ENCODE data around the gene DNAH8.

The DNAH8 gene

GRCh38 chr6:39076623-39077535 lies 361.8 kb downstream of the DNAH8 start:
- Histone ChIP-seq H3K4me3 (ENCODE audit: low read depth, low read length) (no peak overlapping the region), H3K14ac (ENCODE audit: low read length) (no peak overlapping the region), H3K79me1 (ENCODE audit: low read length) (no peaks in the 10 kb centered on the region), H3K27ac (ENCODE audit: low read depth, low read length) (no peak overlapping the region), H3K9me3 (ENCODE audit: insufficient read depth, low read depth, low read length) (no peaks in the 10 kb centered on the region), H2BK120ac (ENCODE audit: insufficient read depth, low read length, poor library complexity) (no peak overlapping the region), H2AK5ac (ENCODE audit: low read length) (no peak overlapping the region), H4K12ac (ENCODE audit: low read depth, low read length) (no peak overlapping the region), H2BK5ac (ENCODE audit: low read depth, low read length, poor library complexity) (no peak overlapping the region), H4K91ac (ENCODE audit: low read depth, low read length) (no peak overlapping the region), H2AFZ (ENCODE audit: insufficient read depth, low read length, poor library complexity) (no peak overlapping the region), H2BK12ac (ENCODE audit: low read length) (no peak overlapping the region), H3K27me3 (ENCODE audit: insufficient read depth, low read length) (no peaks in the 10 kb centered on the region), H3K4me1 (ENCODE audit: control insufficient read depth in 1 of 2, insufficient read depth in 2 of 2, low read length in 2 of 2) (no peaks in the 10 kb centered on the region), H3K79me2 (ENCODE audit: control insufficient read depth, insufficient read depth, low read length, poor library complexity) (no peaks in the 10 kb centered on the region), H3K23ac (ENCODE audit: low read length) (no peak overlapping the region), H3K36me3 (ENCODE audit: control insufficient read depth in 1 of 2, insufficient read depth in 2 of 2, low read length in 2 of 2) (no peaks in the 10 kb centered on the region), H3K4me2 (ENCODE audit: low read length) (no peak overlapping the region), H3K18ac (ENCODE audit: low read length) (no peak overlapping the region), H4K8ac (ENCODE audit: low read depth, low read length) (no peak overlapping the region), H3K9ac (ENCODE audit: low read length) (no peak overlapping the region), H3K4ac (ENCODE audit: low read depth, low read length) (no peak overlapping the region)
- WGBS (ENCODE audit: extremely low coverage, insufficient coverage, insufficient read length) = no CpG with 5 or more reads among the region's 9 CpGs
- no peak for DNase-seq

DNA sequence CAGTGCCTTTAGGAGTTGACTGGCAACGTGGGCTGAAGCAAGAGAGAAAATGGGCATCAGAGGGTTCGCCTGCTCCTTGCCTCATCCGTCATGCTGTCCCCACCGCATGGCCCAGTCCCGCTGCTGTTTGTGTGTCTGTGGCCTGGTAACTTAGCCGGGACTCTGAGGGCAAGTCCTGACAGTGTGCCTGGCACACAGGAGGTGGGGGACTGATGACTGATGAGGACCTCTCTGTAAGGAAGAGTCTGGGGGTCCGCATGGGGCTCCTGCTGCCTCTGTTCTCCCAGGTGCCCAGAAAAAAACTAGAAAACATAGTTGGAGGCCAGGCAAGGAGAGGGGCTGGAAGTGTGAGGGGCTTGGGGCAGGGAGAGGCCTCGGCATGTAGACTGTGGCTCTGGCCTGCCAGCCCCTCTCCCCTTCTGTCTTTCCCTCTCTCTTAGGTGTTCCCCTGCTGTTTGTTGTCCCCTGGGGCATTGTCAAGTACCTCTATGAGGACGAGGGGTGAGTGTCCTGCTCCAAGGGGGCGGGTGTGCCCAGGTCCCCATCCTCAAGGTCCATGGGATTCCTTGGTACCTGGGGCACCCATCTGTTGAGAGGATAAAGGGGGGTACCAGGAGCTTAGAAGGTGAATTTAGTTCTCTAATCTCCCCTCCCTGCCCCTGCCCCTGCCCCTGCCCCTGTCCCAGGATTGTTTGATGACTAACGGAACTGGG lies 362.9 kb downstream of the DNAH8 start:
- Histone ChIP-seq H4K8ac (ENCODE audit: low read depth, low read length) (no peak overlapping the region), H3K27me3 (ENCODE audit: insufficient read depth, low read length) (no peaks in the 10 kb centered on the region), H2BK120ac (ENCODE audit: insufficient read depth, low read length, poor library complexity) (no peak overlapping the region), H2AFZ (ENCODE audit: insufficient read depth, low read length, poor library complexity) (no peak overlapping the region), H3K18ac (ENCODE audit: low read length) (no peak overlapping the region), H2AK5ac (ENCODE audit: low read length) (no peak overlapping the region), H3K14ac (ENCODE audit: low read length) (no peak overlapping the region), H3K36me3 (ENCODE audit: control insufficient read depth in 1 of 2, insufficient read depth in 2 of 2, low read length in 2 of 2) (no peaks in the 10 kb centered on the region), H3K23ac (ENCODE audit: low read length) (no peak overlapping the region), H3K4ac (ENCODE audit: low read depth, low read length) (no peak overlapping the region), H3K9me3 (ENCODE audit: insufficient read depth, low read depth, low read length) (no peaks in the 10 kb centered on the region), H2BK5ac (ENCODE audit: low read depth, low read length, poor library complexity) (no peak overlapping the region), H3K9ac (ENCODE audit: low read length) (no peak overlapping the region), H3K4me2 (ENCODE audit: low read length) (no peak overlapping the region), H4K12ac (ENCODE audit: low read depth, low read length) (no peak overlapping the region), H3K4me1 (ENCODE audit: control insufficient read depth in 1 of 2, insufficient read depth in 2 of 2, low read length in 2 of 2) (no peaks in the 10 kb centered on the region), H4K91ac (ENCODE audit: low read depth, low read length) (no peak overlapping the region), H3K79me1 (ENCODE audit: low read length) (no peaks in the 10 kb centered on the region), H3K27ac (ENCODE audit: low read depth, low read length) (no peak overlapping the region), H3K79me2 (ENCODE audit: control insufficient read depth, insufficient read depth, low read length, poor library complexity) (no peaks in the 10 kb centered on the region), H3K4me3 (ENCODE audit: low read depth, low read length) (no peak overlapping the region), H2BK12ac (ENCODE audit: low read length) (no peak overlapping the region)
- DNase-seq = no peak
- no CpG with 5 or more reads among the region's 11 CpGs for WGBS (ENCODE audit: extremely low coverage, insufficient coverage, insufficient read length)

GRCh38 chr6:39078695-39079094 lies 363.6 kb downstream of the DNAH8 start:
- H3K18ac ChIP-seq (ENCODE audit: low read length) = no peak overlapping the region
- DNase-seq = no peak
- H2BK5ac ChIP-seq (ENCODE audit: low read depth, low read length, poor library complexity) = no peak overlapping the region
- H3K9ac ChIP-seq (ENCODE audit: low read length) = no peak overlapping the region
- no peaks in the 10 kb centered on the region for H3K27me3 ChIP-seq (ENCODE audit: insufficient read depth, low read length)
- H3K36me3 ChIP-seq (ENCODE audit: control insufficient read depth in 1 of 2, insufficient read depth in 2 of 2, low read length in 2 of 2) = no peaks in the 10 kb centered on the region
- no peaks in the 10 kb centered on the region for H3K4me1 ChIP-seq (ENCODE audit: control insufficient read depth in 1 of 2, insufficient read depth in 2 of 2, low read length in 2 of 2)
- H2BK120ac ChIP-seq (ENCODE audit: insufficient read depth, low read length, poor library complexity) = no peak overlapping the region
- H3K79me1 ChIP-seq (ENCODE audit: low read length) = no peaks in the 10 kb centered on the region
- no CpG with 5 or more reads among the region's 3 CpGs for WGBS (ENCODE audit: extremely low coverage, insufficient coverage, insufficient read length)
- no peak overlapping the region for H3K27ac ChIP-seq (ENCODE audit: low read depth, low read length)
- no peaks in the 10 kb centered on the region for H3K79me2 ChIP-seq (ENCODE audit: control insufficient read depth, insufficient read depth, low read length, poor library complexity)
- no peaks in the 10 kb centered on the region for H3K9me3 ChIP-seq (ENCODE audit: insufficient read depth, low read depth, low read length)
- H3K14ac ChIP-seq (ENCODE audit: low read length) = no peak overlapping the region
- no peak overlapping the region for H3K23ac ChIP-seq (ENCODE audit: low read length)
- no peak overlapping the region for H3K4me3 ChIP-seq (ENCODE audit: low read depth, low read length)
- H4K91ac ChIP-seq (ENCODE audit: low read depth, low read length) = no peak overlapping the region
- H2AFZ ChIP-seq (ENCODE audit: insufficient read depth, low read length, poor library complexity) = no peak overlapping the region
- no peak overlapping the region for H2BK12ac ChIP-seq (ENCODE audit: low read length)
- H4K12ac ChIP-seq (ENCODE audit: low read depth, low read length) = no peak overlapping the region
- H2AK5ac ChIP-seq (ENCODE audit: low read length) = no peak overlapping the region
- H3K4ac ChIP-seq (ENCODE audit: low read depth, low read length) = no peak overlapping the region
- H4K8ac ChIP-seq (ENCODE audit: low read depth, low read length) = no peak overlapping the region
- H3K4me2 ChIP-seq (ENCODE audit: low read length) = no peak overlapping the region

GRCh38 chr6:39079197-39080125 lies 364.4 kb downstream of the DNAH8 start:
- Histone ChIP-seq H4K12ac (ENCODE audit: low read depth, low read length) (no peak overlapping the region), H3K23ac (ENCODE audit: low read length) (no peak overlapping the region), H3K79me2 (ENCODE audit: control insufficient read depth, insufficient read depth, low read length, poor library complexity) (no peaks in the 10 kb centered on the region), H2BK5ac (ENCODE audit: low read depth, low read length, poor library complexity) (no peak overlapping the region), H3K9me3 (ENCODE audit: insufficient read depth, low read depth, low read length) (no peaks in the 10 kb centered on the region), H3K79me1 (ENCODE audit: low read length) (no peaks in the 10 kb centered on the region), H3K14ac (ENCODE audit: low read length) (no peak overlapping the region), H2BK12ac (ENCODE audit: low read length) (no peak overlapping the region), H3K4ac (ENCODE audit: low read depth, low read length) (no peak overlapping the region), H3K9ac (ENCODE audit: low read length) (no peak overlapping the region), H2BK120ac (ENCODE audit: insufficient read depth, low read length, poor library complexity) (no peak overlapping the region), H2AFZ (ENCODE audit: insufficient read depth, low read length, poor library complexity) (no peak overlapping the region), H2AK5ac (ENCODE audit: low read length) (no peak overlapping the region), H3K4me3 (ENCODE audit: low read depth, low read length) (no peak overlapping the region), H3K27me3 (ENCODE audit: insufficient read depth, low read length) (no peaks in the 10 kb centered on the region), H3K4me1 (ENCODE audit: control insufficient read depth in 1 of 2, insufficient read depth in 2 of 2, low read length in 2 of 2) (no peaks in the 10 kb centered on the region), H4K8ac (ENCODE audit: low read depth, low read length) (no peak overlapping the region), H4K91ac (ENCODE audit: low read depth, low read length) (no peak overlapping the region), H3K4me2 (ENCODE audit: low read length) (no peak overlapping the region), H3K36me3 (ENCODE audit: control insufficient read depth in 1 of 2, insufficient read depth in 2 of 2, low read length in 2 of 2) (no peaks in the 10 kb centered on the region), H3K27ac (ENCODE audit: low read depth, low read length) (no peak overlapping the region), H3K18ac (ENCODE audit: low read length) (no peak overlapping the region)
- no CpG with 5 or more reads among the region's 8 CpGs for WGBS (ENCODE audit: extremely low coverage, insufficient coverage, insufficient read length)
- no peak for DNase-seq

All from trophoblast cell (in vitro differentiated cells and primary cell).